Type B pancreatic cell (in vitro differentiated cells): ENCODE results near the gene DNER. TPM values are rescaled to one million over a fixed set of nuclear protein-coding genes. Genes with fewer than 3 reads are reported as not detected.

Experiments used
- DNase-seq: peaks from one replicate; pipeline ENCODE4 v3.0.0; 2021; ENCODE audit warnings: mixed read lengths; ENCODE audit not compliant: unreplicated experiment; ENCODE audit errors: extremely low spot score
- H3K27ac Mint-ChIP-seq: 2 replicates; pipeline ENCODE4 v1.8.0; 2021; ENCODE audit warnings: mild to moderate bottlenecking, mixed read lengths
- H3K27me3 Mint-ChIP-seq: 2 replicates; pipeline ENCODE4 v1.8.0; 2021; ENCODE audit warnings: mixed read lengths
- H3K36me3 Mint-ChIP-seq: 2 replicates; pipeline ENCODE4 v1.8.0; 2021; ENCODE audit warnings: mixed read lengths
- H3K4me1 Mint-ChIP-seq: one replicate; pipeline ENCODE4 v1.8.0; 2021; ENCODE audit warnings: mixed read lengths; ENCODE audit not compliant: unreplicated experiment
- H3K4me3 Mint-ChIP-seq: 2 replicates; pipeline ENCODE4 v1.8.0; 2021; ENCODE audit warnings: mild to moderate bottlenecking, mixed read lengths
- H3K9me3 Mint-ChIP-seq: 2 replicates; pipeline ENCODE4 v1.8.0; 2021; ENCODE audit warnings: mixed read lengths
- total RNA-seq: library from RNA; stranded (reverse); gene quantifications from 2 replicates; pipeline ENCODE4 v1.2.1, GENCODE V29; 2021; ENCODE audit warnings: low replicate concordance
- TF ChIP-seq, protein P1 (sequence below): fragments of 200-600 bp; sonication (generic); conservative IDR thresholded peaks from 2 replicates; pipeline ENCODE4 v1.5.0; 2021; ENCODE audit warnings: antibody characterized with exemption, mild to moderate bottlenecking

DNER gene
- total RNA-seq, 1 donor from 2014 or later: 15.9 TPM

DNA sequence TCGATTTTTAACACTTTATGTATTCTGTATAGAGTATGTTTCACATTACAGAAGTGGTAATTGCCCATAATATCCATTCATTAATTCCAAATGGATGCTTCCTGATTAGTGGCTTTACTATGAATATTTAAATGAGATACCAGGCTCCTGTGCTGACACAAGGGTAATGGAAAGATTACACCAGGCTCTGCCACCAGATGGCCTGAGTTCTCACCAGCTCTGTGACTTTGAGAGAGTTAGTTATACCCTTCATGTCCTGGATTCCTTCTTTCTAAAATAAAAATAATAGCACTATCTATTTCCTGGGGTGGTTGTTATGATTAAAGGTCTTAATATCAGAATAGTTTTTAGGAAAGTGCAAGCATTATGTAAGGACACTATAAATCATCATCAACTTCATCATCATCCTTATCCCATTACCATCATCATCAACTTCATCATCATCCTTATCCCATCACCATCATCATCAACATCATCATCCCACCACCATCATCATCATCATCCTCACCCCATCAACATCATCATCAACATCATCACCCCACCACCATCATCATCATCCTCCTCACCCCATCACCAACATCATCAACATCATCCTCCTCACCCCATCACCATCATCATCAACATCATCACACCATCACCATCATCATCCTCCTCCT, 151.8 kb downstream of the DNER start:
- Mint-ChIP-seq H3K4me1 (no peaks in the 10 kb centered on the region), H3K27me3 (peaks cover 3% of the 10 kb centered on the region), H3K36me3 (no peaks in the 10 kb centered on the region), H3K4me3 (no peak overlapping the region), H3K9me3 (no peaks in the 10 kb centered on the region), H3K27ac (no peak overlapping the region)
- no peak for DNase-seq
- TF ChIP-seq, protein P1, sequence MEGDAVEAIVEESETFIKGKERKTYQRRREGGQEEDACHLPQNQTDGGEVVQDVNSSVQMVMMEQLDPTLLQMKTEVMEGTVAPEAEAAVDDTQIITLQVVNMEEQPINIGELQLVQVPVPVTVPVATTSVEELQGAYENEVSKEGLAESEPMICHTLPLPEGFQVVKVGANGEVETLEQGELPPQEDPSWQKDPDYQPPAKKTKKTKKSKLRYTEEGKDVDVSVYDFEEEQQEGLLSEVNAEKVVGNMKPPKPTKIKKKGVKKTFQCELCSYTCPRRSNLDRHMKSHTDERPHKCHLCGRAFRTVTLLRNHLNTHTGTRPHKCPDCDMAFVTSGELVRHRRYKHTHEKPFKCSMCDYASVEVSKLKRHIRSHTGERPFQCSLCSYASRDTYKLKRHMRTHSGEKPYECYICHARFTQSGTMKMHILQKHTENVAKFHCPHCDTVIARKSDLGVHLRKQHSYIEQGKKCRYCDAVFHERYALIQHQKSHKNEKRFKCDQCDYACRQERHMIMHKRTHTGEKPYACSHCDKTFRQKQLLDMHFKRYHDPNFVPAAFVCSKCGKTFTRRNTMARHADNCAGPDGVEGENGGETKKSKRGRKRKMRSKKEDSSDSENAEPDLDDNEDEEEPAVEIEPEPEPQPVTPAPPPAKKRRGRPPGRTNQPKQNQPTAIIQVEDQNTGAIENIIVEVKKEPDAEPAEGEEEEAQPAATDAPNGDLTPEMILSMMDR: no peak

DNA sequence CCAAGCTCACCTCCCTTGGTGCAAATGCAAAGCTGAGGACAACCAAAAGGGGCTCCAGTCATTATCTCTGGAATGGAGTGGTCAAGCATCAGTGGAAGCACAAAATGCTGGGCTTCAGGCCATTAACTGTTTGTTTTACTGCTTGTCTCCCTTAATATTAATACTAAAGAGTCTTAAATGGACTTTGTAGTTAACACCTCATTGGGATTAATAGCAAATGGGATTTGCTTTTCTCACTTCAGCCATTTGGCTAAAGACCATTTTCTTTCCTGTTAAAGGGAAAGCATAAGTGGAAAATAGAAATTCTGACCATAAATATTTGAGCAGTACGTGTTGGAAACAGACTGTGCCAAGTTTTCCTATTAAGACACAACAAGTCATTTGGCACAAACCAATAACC, 154.4 kb downstream of the DNER start:
- TF ChIP-seq, protein P1: no peak
- no peak overlapping the region for H3K27ac Mint-ChIP-seq
- no peak for DNase-seq
- H3K4me3 Mint-ChIP-seq: no peak overlapping the region
- peaks cover 9% of the 10 kb centered on the region for H3K27me3 Mint-ChIP-seq
- H3K36me3 Mint-ChIP-seq: no peaks in the 10 kb centered on the region
- H3K4me1 Mint-ChIP-seq: no peaks in the 10 kb centered on the region
- no peaks in the 10 kb centered on the region for H3K9me3 Mint-ChIP-seq

DNA sequence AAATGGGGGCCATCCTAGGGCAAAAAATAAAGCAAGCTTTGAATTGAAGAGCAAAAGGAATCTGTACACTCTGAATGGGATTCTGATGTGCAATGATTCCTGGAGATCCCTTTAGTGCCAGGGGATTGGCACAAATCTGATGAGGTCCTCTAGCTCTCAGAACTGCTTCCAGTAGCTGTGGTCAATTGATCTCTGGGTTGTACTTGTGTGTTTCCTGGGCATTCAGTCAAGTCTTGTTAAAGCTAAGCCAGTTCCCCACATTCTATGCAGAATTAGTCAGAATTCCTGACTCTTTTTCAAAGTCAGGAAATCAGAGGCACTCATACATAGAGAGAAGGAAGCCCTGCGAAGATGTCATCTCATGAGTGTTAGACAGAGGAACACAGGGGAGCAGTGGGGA, 161.3 kb downstream of the DNER start:
- Mint-ChIP-seq H3K4me3 (no peak overlapping the region), H3K27me3 (peaks cover 6% of the 10 kb centered on the region), H3K27ac (no peak overlapping the region), H3K4me1 (no peaks in the 10 kb centered on the region), H3K9me3 (no peaks in the 10 kb centered on the region), H3K36me3 (no peaks in the 10 kb centered on the region)
- DNase-seq: no peak
- TF ChIP-seq, protein P1: no peak

DNA sequence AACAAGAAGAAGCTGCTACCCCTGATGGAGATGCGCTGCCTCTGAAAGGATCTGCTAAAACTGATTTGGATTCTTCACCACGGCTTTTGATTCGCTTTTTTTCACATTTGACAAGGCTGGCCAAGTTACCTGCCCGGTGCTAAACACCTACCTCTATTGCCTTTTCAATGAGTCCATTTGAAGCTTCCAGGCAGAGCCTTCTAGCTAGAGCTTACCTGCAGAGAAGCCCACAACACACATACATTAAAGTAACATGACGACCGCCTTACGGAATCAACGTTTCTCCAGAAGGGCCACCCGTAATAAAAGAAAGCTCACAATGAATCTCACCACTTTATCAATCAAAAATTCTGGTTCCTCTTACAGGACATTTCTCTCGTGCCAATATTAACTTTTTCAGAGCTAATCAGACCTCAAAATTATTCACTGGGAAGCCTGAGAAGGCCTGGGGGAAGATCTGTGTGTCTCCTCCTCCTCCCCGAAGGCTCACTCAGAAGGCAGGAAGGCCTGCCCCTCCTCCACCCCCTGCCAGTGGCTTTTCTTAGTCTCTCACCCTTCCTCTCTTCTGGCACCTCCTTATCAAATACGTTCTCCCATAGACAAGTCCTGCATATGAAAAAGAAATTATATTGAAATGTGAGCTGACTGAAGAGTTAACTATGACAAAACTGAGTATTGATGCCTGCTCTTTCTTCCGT, 171.0 kb downstream of the DNER start:
- TF ChIP-seq, protein P1: no peak
- Mint-ChIP-seq H3K4me1 (no peaks in the 10 kb centered on the region), H3K27me3 (no peaks in the 10 kb centered on the region), H3K4me3 (no peak overlapping the region), H3K9me3 (no peaks in the 10 kb centered on the region), H3K27ac (no peak overlapping the region), H3K36me3 (no peaks in the 10 kb centered on the region)
- no peak for DNase-seq

DNA sequence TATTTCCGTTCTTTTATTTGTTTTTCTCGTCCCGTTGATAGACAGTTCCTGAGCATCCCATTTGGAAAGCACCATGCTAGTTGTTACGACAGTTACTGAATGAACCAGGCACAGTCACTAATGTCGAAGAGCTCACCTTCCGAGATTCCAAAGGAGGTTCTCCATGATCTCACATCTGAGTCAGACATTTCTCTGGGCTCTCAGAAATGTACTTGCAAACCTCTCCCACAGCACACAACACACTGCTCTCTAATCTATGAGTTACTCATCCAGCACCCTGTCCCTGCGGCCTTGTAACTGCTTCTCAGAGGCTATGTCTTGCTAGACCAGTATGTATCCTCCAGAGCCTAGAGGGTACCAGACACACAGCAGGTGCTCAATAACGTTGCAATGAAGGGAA, 174.7 kb downstream of the DNER start:
- DNase-seq: no peak
- Mint-ChIP-seq H3K4me1 (no peaks in the 10 kb centered on the region), H3K36me3 (no peaks in the 10 kb centered on the region), H3K4me3 (no peak overlapping the region), H3K9me3 (no peaks in the 10 kb centered on the region), H3K27ac (no peak overlapping the region), H3K27me3 (no peaks in the 10 kb centered on the region)
- TF ChIP-seq, protein P1: no peak
